Activated naive CD4-positive, alpha-beta T cell treated with anti-CD3 and anti-CD28 coated beads for 36 hours (primary cell): ENCODE results near the gene TBC1D13. TPM values are rescaled to one million over a fixed set of nuclear protein-coding genes. Genes with fewer than 3 reads are reported as not detected.
"Not testable (repeated sequence)": the region's sequence is repeated elsewhere in the genome, so short reads cannot be mapped to it uniquely, and the experiment has no call there.

Source experiments
- CTCF ChIA-PET: fragments of 350-600 bp; sonication (Branson Sonifier 250); formaldehyde crosslinking; loops from one replicate; lab custom pipeline; 2021; ENCODE audit warnings: antibody characterized with exemption; lab: Charles Lee
- DNase-seq: peaks from one replicate; pipeline ENCODE4 v3.0.0-alpha.2; 2020
- H3K27ac Mint-ChIP-seq: one replicate; pipeline ENCODE4 v1.8.0; 2021; ENCODE audit warnings: mild to moderate bottlenecking, mixed read lengths
- H3K27me3 Mint-ChIP-seq: one replicate; pipeline ENCODE4 v1.8.0; 2021; ENCODE audit warnings: low read depth, mixed read lengths
- H3K36me3 Mint-ChIP-seq: one replicate; pipeline ENCODE4 v1.8.0; 2021; ENCODE audit warnings: low read depth, mixed read lengths
- H3K4me1 Mint-ChIP-seq: one replicate; pipeline ENCODE4 v1.8.0; 2021; ENCODE audit warnings: low read depth, mixed read lengths
- H3K4me3 Mint-ChIP-seq: one replicate; pipeline ENCODE4 v1.8.0; 2021; ENCODE audit warnings: mild to moderate bottlenecking, moderate library complexity, mixed read lengths
- H3K9me3 Mint-ChIP-seq: one replicate; pipeline ENCODE4 v1.8.0; 2021; ENCODE audit warnings: mixed read lengths
- intact Hi-C: fragments of 100-400 bp; cut with micrococcal nuclease; formaldehyde crosslinking; loops from one replicate; pipeline ENCODE4 v1.15.1; 2023
- total RNA-seq, 2 experiments: library from RNA; stranded (reverse); gene quantifications; one replicate each; pipeline ENCODE4 v1.2.3, GENCODE V29; 2021

The TBC1D13 gene
- total RNA-seq, 2 experiments from 2014 or later = 8.3 to 9.0 TPM

DNA sequence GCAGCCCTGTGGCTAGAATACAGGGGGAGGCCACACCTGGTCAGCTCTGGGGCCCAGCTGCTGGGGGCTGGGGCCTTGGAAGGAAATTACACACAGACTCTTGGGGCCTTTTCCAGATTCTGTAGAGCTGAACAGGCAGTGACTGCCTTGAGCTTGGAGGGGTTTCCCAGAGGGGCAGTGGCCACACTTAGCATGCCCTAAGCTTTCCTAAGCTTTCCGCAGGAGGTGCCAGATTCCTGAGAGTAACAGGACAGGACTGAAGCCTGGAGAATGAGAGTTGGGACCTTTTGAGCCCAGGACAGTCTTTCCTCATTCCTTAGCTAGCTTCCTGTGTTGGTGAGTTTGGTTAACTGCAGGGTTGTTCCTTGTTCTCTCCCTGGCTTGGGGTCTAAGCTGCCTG, 1.4 kb downstream of the TBC1D13 start:
- CTCF ChIA-PET = interaction anchor here (0.6 to 1.9 kb wide), 4 partner anchors 17 to 165 kb away, joined by 3 to 5 read pairs (median 3); partner anchors contain the start of genes ENDOG and ZDHHC12
- Mint-ChIP-seq H3K9me3 (no peaks in the 10 kb centered on the region), H3K4me3 (peak overlapping the region; percentile 90), H3K27ac (peak overlapping the region; percentile 81), H3K4me1 (peaks cover 26% of the 10 kb centered on the region), H3K36me3 (no peaks in the 10 kb centered on the region), H3K27me3 (no peaks in the 10 kb centered on the region)
- DNase-seq = no peak
- intact Hi-C loops = loop anchor here (5.0 kb wide), 3 partner anchors 66 to 236 kb away; partner anchors contain the start of genes DYNC2I2, SPTAN1 and ZDHHC12

DNA sequence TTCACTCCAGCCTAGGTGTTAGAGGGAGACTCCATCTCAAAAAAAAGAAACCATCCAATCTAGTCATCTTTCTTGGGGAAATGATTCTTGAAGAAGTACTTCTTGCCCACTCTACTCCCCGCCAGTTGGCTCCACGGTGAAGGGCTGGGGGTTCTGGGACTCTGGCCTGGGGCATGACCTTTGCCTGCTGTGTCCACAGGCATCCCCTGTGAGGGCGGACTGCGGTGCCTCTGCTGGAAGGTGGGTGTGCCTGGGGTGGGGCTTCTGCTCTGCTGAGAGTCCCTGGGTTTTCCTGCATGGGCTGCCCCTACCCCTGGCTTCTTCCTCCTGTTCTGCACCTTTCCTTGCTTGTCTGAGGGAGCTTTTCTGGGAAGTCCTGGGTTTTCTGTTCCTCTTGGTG, 3.5 kb downstream of the TBC1D13 start:
- Mint-ChIP-seq H3K4me1 (peaks cover 25% of the 10 kb centered on the region), H3K4me3 (no peak overlapping the region), H3K27ac (no peak overlapping the region), H3K9me3 (no peaks in the 10 kb centered on the region), H3K27me3 (no peaks in the 10 kb centered on the region), H3K36me3 (peaks cover 2% of the 10 kb centered on the region)
- CTCF ChIA-PET = no interaction called here
- intact Hi-C loops = no loop called here
- DNase-seq = no peak

- intact Hi-C loops = no loop called here
- Mint-ChIP-seq H3K4me1 (peaks cover 25% of the 10 kb centered on the region), H3K36me3 (peaks cover 3% of the 10 kb centered on the region), H3K27ac (no peak overlapping the region), H3K4me3 (no peak overlapping the region), H3K9me3 (no peaks in the 10 kb centered on the region), H3K27me3 (no peaks in the 10 kb centered on the region)
- CTCF ChIA-PET = no interaction called here
- no peak for DNase-seq
These were observed 5.1 kb downstream of the TBC1D13 start for GRCh38 chr9:128792134-128792533.

DNA sequence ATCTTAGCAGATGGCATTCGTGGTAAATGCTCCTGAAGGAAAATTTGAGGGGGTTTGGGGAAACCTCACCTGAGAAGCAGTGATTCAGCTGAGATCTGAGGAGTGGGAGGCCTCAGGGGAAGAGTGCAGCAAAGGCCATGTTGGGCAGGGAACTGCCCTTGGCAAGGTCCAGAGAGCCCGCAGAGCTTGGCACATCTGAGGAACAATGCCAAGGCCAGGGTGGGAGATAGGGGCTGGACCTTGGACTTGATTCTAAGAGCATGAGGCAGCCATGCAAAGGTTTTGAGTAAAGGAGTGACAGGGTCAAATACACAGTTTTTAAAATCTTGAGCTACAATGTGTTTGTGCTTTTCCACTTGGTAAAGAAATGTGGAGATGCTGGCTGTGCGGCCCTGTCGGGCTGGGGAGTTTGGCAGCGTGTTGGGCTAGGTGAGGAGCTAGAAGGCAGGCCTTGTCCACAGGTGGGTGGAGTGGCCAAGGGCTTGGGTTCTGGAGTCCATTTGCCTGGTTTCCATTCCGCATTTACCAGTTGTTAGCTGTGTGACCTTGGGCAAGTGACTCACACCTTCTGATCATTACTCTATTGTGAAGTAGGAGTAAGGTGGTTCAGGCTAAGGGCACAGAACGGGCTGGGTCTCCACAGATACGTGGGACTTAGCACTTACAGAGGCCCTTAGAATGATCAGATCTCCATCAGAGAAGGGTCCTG, 6.1 kb downstream of the TBC1D13 start:
- CTCF ChIA-PET = interaction anchor here (0.6 kb wide), 1 partner anchor 353 kb away, joined by 3 read pairs; no protein-coding TSS in a partner anchor
- Mint-ChIP-seq H3K4me3 (no peak overlapping the region), H3K4me1 (peaks cover 19% of the 10 kb centered on the region), H3K27me3 (no peaks in the 10 kb centered on the region), H3K9me3 (no peaks in the 10 kb centered on the region), H3K36me3 (peaks cover 4% of the 10 kb centered on the region), H3K27ac (peak overlapping the region; percentile 5)
- intact Hi-C loops = no loop called here
- no peak for DNase-seq

GRCh38 chr9:128794961-128795360, 7.9 kb downstream of the TBC1D13 start:
- H3K36me3 Mint-ChIP-seq, intact Hi-C loops: not testable (repeated sequence)

GRCh38 chr9:128798896-128799295, 11.8 kb downstream of the TBC1D13 start:
- intact Hi-C loops = no loop called here
- Mint-ChIP-seq H3K4me1 (peaks cover under 1% of the 10 kb centered on the region), H3K4me3 (no peak overlapping the region), H3K27ac (no peak overlapping the region), H3K27me3 (no peaks in the 10 kb centered on the region), H3K9me3 (no peaks in the 10 kb centered on the region), H3K36me3 (peaks cover 7% of the 10 kb centered on the region)
- no peak for DNase-seq
- CTCF ChIA-PET = no interaction called here

More at GRCh38 chr9:128794961-128795360, 7.9 kb downstream of the TBC1D13 start:
- H3K4me3 Mint-ChIP-seq, DNase-seq, H3K4me1 Mint-ChIP-seq, CTCF ChIA-PET, H3K27ac Mint-ChIP-seq, H3K27me3 Mint-ChIP-seq, H3K9me3 Mint-ChIP-seq: not testable (repeated sequence)

DNA sequence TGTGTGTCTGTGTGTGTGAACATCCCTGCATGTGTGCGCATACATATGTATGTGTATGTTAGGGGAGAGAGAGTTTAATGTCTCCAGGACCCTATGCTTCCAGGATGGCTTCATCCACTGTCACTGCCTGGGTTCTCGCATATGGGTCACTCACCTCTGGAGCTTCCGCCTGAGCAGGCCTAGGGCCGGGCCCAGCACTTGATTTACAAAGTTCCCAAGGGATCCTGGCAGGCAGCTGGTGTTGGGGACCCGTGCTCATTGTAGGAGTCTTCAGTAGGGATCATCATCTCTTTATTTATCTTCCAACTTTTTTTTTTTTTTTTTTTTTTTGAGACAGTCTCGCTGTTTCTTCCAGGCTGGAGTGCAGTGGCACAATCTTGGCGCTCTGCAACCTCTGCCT, 13.0 kb downstream of the TBC1D13 start:
- H3K9me3 Mint-ChIP-seq = no peaks in the 10 kb centered on the region
- H3K27ac Mint-ChIP-seq = no peak overlapping the region
- no peaks in the 10 kb centered on the region for H3K27me3 Mint-ChIP-seq
- no peaks in the 10 kb centered on the region for H3K4me1 Mint-ChIP-seq
- no peak for DNase-seq
- intact Hi-C loops = no loop called here
- H3K36me3 Mint-ChIP-seq = peaks cover 7% of the 10 kb centered on the region
- CTCF ChIA-PET = no interaction called here
- H3K4me3 Mint-ChIP-seq = no peak overlapping the region

GRCh38 chr9:128802482-128802881, 15.4 kb downstream of the TBC1D13 start:
- Mint-ChIP-seq H3K4me1 (no peaks in the 10 kb centered on the region), H3K9me3 (no peaks in the 10 kb centered on the region), H3K27ac (no peak overlapping the region), H3K4me3 (no peak overlapping the region), H3K27me3 (no peaks in the 10 kb centered on the region), H3K36me3 (peaks cover 5% of the 10 kb centered on the region)
- CTCF ChIA-PET = no interaction called here
- no peak for DNase-seq
- intact Hi-C loops = no loop called here

DNA sequence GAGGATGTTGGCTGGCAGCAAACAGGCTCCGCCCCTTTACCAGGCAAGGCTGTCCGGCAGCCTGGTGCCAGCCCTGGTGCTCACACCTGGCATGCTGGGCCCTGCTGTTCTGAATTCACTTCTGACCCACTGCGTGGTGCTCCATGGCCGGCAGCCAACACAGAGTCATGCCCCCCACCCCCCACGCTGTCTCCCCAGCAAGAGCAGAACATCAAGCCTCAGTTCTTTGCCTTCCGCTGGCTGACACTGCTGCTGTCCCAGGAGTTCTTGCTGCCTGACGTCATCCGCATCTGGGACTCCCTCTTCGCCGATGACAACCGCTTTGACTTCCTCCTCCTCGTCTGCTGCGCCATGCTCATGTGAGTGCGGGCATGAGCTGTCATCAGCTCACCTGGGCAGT, 18.6 kb downstream of the TBC1D13 start:
- CTCF ChIA-PET = interaction anchor here (1.0 kb wide), 1 partner anchor 41 kb away, joined by 3 read pairs; no protein-coding TSS in a partner anchor
- Mint-ChIP-seq H3K27ac (no peak overlapping the region), H3K4me1 (no peaks in the 10 kb centered on the region)

DNA sequence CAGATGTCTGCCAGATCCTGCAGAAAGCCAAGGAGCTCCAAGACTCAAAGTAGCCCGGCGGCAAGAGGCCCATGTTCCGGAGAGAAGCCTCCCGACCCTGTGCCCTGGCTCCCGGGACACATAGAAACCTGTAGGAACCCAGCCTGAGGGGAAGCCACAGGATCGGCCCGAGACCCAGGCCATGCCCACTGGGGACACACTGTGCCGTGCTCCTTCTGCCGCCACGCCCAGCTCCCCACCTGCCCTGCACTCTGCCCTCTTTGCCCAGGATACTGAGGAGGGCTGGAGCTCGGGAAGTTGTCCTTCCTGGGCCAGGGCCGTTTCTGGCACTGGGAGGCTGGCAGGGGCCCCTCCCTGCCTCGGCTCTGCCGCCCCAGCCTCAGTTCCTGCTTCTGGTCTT, 20.8 kb downstream of the TBC1D13 start:
- intact Hi-C loops = no loop called here
- DNase-seq = no peak
- CTCF ChIA-PET = interaction anchor here (1.0 kb wide), 1 partner anchor 11 kb away, joined by 4 read pairs; no protein-coding TSS in a partner anchor
- peaks cover 5% of the 10 kb centered on the region for H3K36me3 Mint-ChIP-seq
- no peaks in the 10 kb centered on the region for H3K4me1 Mint-ChIP-seq
- H3K27me3 Mint-ChIP-seq = no peaks in the 10 kb centered on the region
- H3K4me3 Mint-ChIP-seq = no peak overlapping the region
- H3K27ac Mint-ChIP-seq = no peak overlapping the region
- no peaks in the 10 kb centered on the region for H3K9me3 Mint-ChIP-seq

More for the DNA sequence above, 18.6 kb downstream of the TBC1D13 start:
- Mint-ChIP-seq H3K9me3 (no peaks in the 10 kb centered on the region), H3K4me3 (no peak overlapping the region), H3K27me3 (no peaks in the 10 kb centered on the region), H3K36me3 (peaks cover 5% of the 10 kb centered on the region)
- intact Hi-C loops = no loop called here
- DNase-seq = no peak

DNA sequence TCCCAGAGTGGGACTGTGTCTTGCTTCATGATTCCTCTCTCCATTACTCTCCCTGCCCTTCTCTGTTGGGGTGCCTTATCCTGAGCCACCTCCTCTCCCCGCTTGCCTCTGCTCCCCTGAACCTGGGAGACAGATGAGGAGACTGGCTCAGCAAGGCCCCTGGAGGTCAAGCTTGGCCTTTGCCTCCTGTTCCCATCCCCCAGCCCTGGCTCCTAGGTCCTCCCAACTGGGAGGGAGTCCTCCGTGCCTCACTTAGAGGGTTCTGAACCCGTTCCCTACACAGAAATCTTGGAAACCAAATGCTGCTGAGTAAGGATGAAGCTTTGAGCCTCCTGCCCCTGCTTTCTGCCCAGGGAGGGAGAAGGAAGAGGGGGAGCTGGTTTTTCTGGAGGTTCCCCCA, 21.5 kb downstream of the TBC1D13 start:
- peak overlapping the region; percentile 65 for H3K27ac Mint-ChIP-seq

DNA sequence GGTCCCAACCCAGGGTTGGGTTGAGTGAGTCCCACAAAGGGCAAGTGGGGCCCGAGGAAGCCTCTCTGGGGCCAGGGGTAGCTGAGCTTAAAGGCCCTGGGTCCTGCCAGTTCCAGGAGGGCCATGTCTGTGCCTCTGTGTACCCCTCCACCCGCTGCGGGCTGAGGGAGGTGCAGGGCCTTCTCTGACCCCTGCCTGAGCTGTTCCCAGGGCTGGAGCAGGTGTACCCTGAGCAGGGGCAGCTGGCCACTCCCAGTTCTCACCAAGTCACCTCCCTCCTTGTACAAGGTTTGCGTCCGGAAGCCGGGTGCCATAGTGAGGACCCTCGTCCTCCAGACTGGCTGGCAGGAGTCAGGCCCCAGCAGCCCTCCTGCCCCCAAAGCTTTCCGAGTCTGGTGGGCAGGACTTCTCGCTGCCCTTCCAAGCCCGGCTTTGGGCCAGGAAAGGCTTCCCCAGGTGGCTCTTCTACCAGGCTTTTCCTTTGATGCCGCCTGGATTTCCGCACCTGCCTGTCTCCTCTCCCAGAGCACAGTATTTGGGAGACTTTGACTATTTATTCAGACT, 22.1 kb downstream of the TBC1D13 start:
- DNase-seq = no peak
- no peak overlapping the region for H3K27ac Mint-ChIP-seq
- no peak overlapping the region for H3K4me3 Mint-ChIP-seq
- intact Hi-C loops = no loop called here
- no peaks in the 10 kb centered on the region for H3K9me3 Mint-ChIP-seq
- no peaks in the 10 kb centered on the region for H3K4me1 Mint-ChIP-seq
- H3K27me3 Mint-ChIP-seq = no peaks in the 10 kb centered on the region
- CTCF ChIA-PET = interaction anchor here (2.5 kb wide), 1 partner anchor 10 kb away, joined by 10 read pairs; the partner anchor contains the start of gene ENDOG
- H3K36me3 Mint-ChIP-seq = peaks cover 3% of the 10 kb centered on the region

More for the DNA sequence above, 21.5 kb downstream of the TBC1D13 start:
- CTCF ChIA-PET = interaction anchor here (2.5 kb wide), 1 partner anchor 10 kb away, joined by 10 read pairs; the partner anchor contains the start of gene ENDOG
- DNase-seq = no peak
- Mint-ChIP-seq H3K36me3 (peaks cover 3% of the 10 kb centered on the region), H3K9me3 (no peaks in the 10 kb centered on the region), H3K4me3 (no peak overlapping the region), H3K27me3 (no peaks in the 10 kb centered on the region), H3K4me1 (no peaks in the 10 kb centered on the region)
- intact Hi-C loops = no loop called here
